Omental fat pad (tissue), 4 donors: Measurements from ENCODE around the gene KRTAP10-12. TPM values are rescaled to one million over a fixed set of nuclear protein-coding genes. Genes with fewer than 3 reads are reported as not detected.
"Not testable (repeated sequence)": the region's sequence is repeated elsewhere in the genome, so short reads cannot be mapped to it uniquely, and the experiment has no call there.

Experiments used
- ATAC-seq: fragments of 150-250 bp; one replicate; pipeline ENCODE4 v1.9.1; 2016; ENCODE audit warnings: mild to moderate bottlenecking, moderate library complexity; ENCODE audit not compliant: low FRiP score
- DNase-seq: peaks from one replicate; pipeline ENCODE4 v3.0.0-alpha.2; 2019; ENCODE audit warnings: low spot score
- total RNA-seq, 4 donors: library from RNA; depleted of rRNA; stranded (reverse); fragments of >200 nt; gene quantifications; one replicate each; pipeline ENCODE4 v1.1.0, GENCODE V29; 2016
- TF ChIP-seq, protein P1 (sequence below), 3 donors: fragments of 450-650 bp; IDR thresholded peaks; one replicate each; pipeline ENCODE4 v1.5.1; 2016 to 2017; ENCODE audit warnings: antibody characterized with exemption in 3 of 3, mild to moderate bottlenecking in 3 of 3, moderate library complexity in 2 of 3

The KRTAP10-12 gene
- total RNA-seq, 4 donors from 2014 or later, result not detected

DNA sequence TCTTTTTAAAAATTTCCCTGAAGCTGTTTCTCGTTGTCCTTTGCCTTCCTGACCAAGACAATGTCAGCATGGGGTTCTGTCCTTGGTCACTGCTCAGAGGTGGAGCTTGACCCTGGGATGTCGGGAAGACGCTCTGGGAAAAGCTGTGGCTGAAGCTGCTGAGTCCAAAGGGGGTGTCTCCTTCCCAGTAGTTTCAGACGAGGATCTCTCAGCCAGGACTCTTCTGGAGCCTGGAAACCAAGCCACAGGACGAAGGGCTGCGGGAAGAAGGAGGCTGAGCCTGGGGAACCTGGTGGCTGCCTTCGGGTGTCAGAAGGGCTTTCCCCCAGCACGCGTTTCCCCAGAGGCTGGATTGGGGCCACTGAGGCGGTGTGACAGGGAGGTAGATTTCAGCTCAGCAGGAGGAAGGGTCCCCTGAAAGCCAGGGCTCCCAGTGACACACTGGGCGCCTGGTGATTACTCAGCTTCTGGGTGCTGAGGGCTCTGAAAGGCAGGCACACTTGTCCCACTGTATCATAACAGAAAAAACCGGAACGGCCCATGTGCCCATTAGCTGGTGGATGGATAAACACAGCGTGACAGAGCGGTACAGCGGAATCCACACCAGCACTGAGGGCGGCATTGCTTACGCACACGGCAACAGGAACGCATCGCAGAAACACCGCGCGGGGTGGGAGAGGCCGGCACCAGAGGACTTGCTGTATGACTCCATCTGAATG, 10.0 kb upstream of the KRTAP10-12 start:
- ATAC-seq, result no peak
- no peak for DNase-seq

DNA sequence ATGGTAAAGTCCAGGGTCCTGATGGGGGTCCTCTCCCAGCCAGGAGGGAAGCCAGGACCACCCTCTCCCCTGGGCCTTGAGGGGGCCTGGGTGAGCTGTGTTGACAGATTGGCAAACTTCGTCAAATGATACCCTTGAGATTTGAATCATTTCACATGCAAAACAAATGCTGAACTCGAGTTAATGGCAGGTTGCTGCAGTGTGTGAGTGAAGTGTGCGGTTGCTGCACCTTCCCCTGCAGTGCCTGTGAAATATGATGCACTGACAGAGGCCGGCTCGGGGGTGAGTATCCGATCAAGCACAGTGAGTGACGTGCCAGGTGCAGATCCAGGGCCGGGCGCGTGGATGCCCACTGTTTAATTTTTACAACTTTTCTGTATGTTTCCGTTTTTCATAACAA, 9.3 kb upstream of the KRTAP10-12 start:
- DNase-seq (no peak), ATAC-seq (no peak)
- TF ChIP-seq, protein P1, sequence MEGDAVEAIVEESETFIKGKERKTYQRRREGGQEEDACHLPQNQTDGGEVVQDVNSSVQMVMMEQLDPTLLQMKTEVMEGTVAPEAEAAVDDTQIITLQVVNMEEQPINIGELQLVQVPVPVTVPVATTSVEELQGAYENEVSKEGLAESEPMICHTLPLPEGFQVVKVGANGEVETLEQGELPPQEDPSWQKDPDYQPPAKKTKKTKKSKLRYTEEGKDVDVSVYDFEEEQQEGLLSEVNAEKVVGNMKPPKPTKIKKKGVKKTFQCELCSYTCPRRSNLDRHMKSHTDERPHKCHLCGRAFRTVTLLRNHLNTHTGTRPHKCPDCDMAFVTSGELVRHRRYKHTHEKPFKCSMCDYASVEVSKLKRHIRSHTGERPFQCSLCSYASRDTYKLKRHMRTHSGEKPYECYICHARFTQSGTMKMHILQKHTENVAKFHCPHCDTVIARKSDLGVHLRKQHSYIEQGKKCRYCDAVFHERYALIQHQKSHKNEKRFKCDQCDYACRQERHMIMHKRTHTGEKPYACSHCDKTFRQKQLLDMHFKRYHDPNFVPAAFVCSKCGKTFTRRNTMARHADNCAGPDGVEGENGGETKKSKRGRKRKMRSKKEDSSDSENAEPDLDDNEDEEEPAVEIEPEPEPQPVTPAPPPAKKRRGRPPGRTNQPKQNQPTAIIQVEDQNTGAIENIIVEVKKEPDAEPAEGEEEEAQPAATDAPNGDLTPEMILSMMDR (IDR thresholded peaks at IDR 0.05), result no peak

More for the DNA sequence above, 10.0 kb upstream of the KRTAP10-12 start:
- TF ChIP-seq, protein P1 (IDR thresholded peaks at IDR 0.05), result no peak

DNA sequence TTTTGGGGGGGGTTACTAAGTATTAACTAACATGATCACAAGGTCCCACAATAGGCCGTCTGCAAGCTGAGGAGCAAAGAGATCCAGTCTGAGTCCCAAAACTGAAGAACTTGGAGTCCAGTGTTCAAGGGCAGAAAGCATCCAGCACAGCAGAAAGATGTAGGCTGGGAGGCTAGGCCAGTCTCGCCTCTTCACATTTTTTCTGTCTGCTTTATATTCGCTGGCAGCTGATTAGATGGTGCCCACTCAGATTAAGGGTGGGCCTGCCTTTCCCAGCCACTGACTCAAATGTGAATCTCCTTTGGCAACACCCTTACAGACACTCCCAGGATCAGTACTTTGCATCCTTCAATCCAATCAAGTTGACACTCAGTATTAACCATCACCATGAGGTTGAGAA, 7.2 kb upstream of the KRTAP10-12 start:
- not testable (repeated sequence) for DNase-seq, ATAC-seq

DNA sequence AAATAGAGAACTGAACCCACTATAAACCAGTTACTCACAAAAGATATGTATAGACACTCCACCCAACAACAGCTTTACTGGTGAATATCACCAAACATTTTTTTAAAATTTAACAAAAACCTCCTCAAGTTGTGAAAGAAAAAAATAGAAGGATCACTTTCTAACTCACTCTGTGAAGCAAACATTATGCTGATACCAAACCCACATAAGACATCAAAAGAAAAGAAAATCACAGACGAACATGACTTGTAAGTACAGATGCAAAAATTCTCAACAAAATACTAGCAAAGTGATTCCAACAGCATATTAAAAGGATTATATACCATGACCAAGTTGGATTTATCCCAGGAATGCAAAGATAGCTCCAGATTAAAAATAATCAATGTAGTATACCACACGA, 5.3 kb upstream of the KRTAP10-12 start:
- DNase-seq (no peak), ATAC-seq (no peak)
- TF ChIP-seq, protein P1 (IDR thresholded peaks at IDR 0.05), result no peak

DNA sequence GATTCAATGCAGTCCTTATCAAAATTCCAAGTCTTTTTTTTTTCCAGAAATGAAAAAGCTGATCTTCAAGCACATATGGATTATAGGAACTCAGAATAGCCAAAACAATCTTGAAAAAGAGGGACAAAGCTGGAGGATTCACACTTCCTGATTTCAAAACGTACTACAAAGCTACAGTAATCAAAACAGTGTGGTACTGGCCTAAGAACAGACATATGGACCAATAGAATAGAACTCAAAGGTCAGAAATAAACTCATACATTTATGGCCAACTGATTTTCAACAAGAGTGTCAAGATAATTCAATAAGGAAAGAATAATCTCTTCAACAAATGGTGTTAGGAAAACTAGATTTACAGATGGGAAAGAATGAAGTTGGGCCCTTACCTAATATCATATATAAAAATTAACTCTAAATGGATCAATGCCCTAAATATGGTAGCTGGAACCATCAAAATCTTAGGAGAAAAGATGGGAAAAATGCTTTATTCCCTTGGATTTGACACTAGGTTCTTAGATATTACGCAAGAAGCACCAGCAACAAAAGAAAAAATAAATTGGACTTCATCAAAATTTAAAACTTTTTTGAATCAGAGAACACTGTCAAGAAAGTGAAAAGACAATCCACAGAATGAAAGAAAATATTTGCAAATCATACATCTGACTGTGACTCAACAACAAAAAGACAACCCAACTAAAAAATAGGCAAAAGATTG, 4.0 kb upstream of the KRTAP10-12 start:
- ATAC-seq (no peak), DNase-seq (no peak)
- TF ChIP-seq, protein P1 (IDR thresholded peaks at IDR 0.05), result no peak

DNA sequence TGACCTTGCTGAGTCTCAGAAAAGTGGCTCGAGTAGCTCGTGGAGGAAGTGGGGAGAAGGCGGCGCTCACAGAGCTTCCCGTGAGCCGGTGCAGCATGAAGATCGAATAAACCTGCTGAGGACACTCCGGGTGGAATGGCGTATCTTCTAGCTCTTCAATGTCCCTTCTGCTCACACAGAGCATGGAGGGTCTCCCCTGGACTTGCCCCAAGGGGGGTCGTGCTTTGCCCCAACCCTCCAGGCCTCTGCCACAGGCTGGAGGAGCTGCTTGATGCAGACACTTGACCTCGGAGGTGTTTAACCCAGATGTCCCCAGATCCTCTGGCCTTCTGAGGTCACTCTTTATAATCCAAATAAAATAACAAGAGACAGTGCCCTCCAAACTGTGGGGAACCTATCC, 2.2 kb upstream of the KRTAP10-12 start:
- TF ChIP-seq, protein P1 (IDR thresholded peaks at IDR 0.05), result no peak
- ATAC-seq (no peak), DNase-seq (no peak)

DNA sequence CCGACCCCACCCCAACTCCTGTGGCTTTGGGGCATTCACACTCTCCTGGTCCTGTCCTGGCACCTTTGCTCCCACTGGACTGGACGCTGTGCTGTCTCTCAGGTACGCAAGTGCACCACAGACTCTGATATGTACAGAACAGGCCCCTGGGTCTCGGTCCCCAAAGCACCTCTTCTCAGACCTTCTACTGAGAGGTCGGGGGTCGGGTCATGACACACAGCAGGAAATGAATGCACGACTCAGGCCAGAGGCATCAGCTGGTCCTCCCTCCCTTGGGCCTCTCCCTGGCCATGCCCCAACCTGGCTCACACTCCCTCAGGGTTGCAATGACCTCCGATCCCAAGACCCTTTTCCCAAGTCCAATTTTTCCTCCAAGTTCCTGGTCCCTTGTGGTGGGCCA, 1.8 kb upstream of the KRTAP10-12 start:
- TF ChIP-seq, protein P1 (IDR thresholded peaks at IDR 0.05), result no peak
- ATAC-seq (no peak), DNase-seq (no peak)
